ENCODE measurements around the gene TM2D1.
"Not testable (repeated sequence)": the region's sequence is repeated elsewhere in the genome, so short reads cannot be mapped to it uniquely, and the experiment has no call there.

Gene TM2D1

DNA sequence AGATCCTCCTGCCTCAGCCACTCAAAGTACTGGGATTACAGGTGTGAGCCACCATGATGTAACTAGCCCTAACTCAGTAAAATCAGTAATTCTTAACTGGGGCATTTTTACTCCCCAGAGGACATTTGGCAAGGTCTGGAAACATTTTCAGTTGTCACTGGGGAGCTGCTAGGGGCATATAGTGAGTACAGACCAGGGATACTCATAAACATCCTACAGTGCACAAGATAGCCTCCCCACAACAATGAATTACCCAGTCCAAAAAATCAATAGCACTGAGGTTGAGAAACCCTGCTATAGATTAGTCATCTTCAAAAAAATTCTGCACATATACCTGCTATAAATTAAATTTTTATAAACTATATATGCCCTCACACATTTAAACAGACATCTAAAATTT, 13.0 kb downstream of the TM2D1 start:
- DNase-seq, result no peak

DNA sequence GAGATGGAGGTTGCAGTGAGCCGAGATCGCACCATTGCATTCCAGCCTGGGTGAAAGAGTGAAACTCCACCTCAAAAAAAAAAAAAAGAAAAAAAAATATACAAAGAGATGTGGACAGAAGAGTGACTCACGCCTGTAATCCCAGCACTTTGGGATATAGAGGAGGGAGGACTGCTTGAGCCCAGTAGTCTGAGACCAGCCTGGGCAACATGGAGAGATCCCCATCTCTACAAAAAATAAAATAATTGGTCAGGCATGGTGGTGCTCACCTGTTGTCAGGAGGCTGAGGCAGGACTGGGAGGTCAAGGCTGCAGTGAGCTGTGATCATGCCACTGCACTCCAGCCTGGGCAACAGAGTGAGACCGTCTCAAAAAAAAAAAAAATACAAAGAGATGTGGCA, 13.7 kb downstream of the TM2D1 start:
- DNase-seq, result not testable (repeated sequence)

DNA sequence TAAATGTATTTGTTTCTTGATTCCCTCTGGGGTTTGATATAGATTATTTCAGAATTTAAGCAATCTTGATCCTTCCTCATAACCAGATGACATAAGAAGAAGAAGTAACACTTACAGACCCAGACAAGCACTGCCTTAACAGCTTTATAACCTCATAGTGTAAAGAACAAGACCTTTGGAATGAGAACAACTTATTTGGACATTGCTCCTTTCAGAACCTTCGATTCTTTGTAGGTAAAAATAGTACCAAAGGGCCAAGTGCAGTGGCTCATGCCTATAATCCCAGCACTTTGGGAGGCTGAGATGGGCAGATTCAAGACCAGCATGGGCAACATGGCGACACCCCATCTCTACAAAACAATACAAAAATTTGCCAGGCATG, 15.0 kb downstream of the TM2D1 start:
- no peak for DNase-seq

DNA sequence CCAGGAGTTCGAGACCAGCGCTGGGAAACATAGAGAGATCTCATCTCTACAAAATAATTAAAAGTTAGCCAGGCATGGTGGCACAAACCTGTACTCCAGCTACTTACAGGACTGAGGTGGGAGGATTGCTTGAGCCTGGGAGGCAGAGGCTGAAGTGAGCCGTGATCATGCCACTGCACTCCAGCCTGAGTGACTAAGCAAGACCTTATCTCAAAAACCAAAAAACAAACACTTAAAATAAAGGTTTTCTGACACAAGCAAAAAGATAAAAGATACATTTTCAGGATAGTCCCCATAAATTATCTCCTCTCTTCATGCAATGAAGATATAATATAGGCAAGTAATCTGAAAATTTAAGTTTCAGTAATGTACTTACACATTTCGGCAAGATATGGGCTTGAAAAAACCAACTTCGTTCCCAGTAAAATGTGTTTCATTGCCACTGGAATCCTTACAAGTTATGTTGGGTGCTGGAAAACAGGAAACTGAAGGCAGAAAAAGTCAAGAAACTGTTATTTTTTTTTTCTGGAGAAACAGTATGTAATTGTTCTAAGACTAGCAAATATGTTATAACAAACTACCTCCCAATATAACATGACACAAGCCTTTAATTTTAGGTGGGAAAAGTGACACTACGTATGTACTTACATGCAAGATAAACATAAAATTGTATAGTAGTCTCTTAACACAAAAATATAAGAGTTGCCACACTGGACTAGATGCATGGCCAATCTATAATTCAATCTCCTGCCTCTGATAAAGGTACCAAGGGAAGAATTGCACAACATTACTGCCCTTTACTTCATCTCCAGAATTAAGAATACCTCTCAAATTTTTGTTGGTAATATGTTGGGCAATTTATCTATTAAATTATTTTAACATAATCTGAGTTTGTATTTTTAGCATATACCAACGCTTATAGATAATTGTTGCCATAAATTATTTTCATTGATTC, 15.7 kb downstream of the TM2D1 start:
- DNase-seq, result no peak

DNA sequence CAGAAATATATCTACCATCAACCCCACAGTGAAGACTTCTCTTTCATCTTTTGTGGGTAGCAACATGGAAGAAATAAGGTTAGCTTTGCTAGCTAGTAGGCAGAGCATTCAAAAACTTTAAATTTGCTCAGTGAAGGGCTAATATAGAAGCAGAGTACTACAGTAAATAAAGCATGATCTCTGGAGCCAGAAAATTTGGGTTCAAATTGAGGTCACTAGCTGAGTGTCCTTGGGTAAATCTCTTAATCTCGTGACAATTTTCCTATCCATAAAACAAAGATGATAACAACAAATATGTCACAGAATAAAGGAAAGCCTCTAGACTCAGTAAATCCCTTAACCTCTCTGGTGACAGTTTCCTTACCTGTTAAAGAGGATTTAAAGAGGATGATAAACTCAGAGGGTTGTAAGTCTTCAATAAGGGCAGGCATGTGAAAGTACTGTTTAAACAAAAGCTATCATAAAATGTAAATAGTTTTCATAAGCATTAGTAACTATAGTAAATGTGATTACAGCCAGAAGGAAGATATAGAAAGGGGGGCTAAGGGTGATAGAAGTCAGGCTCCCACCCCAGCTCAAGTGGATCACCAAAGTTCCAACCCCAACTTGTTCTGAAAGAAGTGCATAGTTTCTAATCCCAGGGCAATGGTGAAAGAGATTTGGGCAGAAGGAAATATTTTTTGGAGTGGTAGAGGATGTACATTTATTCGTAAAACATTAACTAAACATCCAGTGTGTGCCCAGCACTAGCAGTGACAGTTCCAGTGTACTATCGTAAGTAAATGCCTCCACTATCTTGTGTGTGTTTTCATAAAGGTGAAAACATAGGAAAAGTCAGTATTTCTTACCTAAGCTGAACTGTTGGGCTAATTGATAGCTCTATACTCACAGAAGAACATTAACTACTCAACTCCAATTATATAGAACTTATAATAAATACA, 24.8 kb downstream of the TM2D1 start:
- DNase-seq, result no peak

DNA sequence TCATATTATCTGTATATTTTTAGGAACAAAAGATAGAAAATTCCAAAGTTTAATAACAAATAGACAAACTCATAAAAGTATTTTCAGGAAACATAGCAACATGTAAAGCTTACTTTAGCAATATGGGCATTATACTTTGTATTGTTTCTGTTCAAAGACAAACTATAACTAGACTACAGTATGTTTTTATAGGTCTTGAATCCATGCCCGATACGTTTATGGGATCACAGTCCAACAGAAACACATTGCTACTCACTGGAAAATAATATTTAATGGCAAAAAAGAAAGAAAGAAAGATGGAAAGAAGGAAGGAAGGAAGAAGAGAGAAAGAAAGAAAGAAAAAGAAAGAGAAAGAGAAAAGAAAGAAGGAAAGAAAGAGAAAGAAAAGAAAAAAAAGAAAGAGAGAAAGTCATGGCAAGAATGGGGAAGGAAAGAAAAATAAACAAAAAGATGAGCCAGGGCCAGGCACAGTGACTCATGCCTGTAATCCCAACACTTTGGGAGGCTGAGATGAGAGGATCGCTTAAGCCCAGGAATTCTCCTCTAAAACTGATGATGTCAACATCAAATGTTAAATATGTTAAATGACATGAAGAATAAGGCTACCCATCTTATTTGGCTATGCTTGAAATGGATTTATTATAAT, 32.7 kb downstream of the TM2D1 start:
- DNase-seq, result no peak

DNA sequence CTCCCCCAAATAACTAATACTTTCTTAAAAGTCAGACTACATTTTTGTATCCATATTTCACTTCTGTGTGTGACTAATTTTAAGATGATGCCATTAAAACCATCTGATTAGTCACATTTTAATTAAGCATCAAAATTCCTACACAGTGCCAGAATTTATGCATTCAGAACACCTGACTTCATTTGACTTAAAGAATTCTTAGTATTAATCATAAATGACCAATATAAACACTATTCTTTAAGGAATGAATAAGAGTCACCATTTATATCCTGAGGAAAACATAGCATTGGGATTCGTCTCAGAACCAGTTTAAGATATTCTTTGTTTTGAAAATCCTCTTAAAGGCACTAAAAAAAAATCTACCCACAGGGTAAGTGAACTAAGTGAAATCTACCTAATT, 37.0 kb downstream of the TM2D1 start:
- DNase-seq, result no peak

DNA sequence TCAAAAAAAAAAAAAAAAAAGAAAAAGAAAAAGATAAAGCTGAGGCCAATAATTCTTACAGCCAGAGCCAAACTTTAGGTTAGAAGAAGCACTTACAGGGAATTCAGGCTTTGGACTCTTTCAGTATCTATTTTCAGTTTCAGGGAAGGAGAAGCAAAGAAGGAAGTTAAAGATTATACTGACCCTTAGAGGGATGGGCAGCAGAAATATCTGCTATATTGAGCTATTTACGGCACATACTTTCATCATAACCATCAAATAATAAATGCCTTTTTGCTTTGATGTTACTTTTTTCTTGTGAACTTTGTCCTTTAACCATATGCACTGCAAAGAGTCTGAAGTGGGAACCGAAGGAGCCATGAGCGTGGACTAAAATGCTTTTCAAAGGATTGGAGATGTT, 42.0 kb downstream of the TM2D1 start:
- no peak for DNase-seq

DNA sequence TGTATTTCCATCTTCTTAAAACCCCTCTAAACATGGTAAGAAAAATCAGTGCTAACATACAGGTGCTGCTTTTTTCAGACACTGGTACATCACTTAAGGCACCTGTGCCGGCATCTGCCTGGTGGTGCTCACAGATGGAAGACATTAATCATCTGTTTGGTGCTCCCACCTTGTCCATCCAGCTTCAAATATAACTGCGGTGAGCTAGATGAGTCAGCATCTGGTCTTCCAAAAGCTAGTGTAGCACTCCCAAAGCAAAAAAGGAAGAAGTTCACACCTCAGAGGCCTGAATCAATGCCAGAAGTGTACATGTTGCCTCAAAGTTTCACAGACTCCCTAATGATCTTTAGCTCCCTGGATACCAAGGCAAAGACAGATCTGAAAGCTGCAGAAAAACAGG, 44.4 kb downstream of the TM2D1 start:
- DNase-seq, result no peak

DNA sequence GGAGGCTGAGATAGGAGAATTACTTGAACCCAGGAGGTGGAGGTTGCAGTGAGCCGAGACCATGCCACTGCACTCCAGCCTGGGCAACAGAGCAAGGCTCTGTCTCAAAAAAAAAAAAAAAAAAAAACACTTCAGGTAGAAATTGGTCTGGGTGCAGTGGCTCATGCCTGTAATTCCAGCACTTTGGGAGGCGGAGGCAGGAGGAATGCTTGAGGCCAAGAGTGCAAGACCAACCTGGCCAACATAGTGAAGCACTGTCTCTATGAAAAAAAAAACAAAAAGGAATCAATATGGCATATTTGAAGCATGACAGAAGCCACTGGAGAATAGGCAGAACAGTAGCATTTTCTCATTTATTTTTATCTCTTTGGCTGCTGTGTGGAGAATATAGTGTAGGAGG, 48.1 kb downstream of the TM2D1 start:
- not testable (repeated sequence) for DNase-seq

DNA sequence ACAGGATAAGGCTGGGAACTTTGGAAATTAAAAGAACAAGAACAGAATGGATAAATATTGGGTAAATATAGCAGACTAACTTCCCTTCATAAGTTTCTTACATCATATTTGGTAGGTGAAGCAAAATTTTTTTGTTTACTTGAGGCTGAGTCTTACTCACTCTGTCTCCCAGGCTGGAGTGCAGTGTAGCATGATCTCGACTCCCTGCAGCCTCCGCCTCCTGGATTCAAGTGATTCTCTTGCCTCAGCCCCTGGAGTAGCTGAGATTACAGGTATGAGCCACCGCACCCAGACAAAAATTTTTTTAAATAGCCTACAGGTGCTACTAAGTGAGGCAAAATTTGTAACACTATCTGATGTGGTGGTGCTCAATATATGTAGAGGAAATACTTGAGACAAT, 50.7 kb downstream of the TM2D1 start:
- DNase-seq, result no peak

DNA sequence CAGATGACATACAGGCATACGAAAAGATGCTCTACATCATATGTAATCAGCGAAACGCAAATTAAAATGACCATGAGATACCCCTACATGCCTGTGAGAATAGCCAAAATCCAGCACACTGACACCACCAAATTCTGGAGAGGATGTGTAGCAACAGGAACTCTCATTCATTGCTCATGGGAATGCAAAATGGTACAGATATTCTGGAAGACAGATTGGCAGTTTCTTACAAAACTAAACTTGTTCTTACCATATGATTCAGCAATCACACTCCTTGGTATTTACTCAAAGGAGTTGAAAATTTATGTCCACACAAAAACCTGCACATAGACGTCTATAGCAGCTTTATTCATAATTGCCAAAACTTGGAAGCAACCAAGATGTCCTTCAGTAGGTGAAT, 52.6 kb downstream of the TM2D1 start:
- DNase-seq, result no peak

DNA sequence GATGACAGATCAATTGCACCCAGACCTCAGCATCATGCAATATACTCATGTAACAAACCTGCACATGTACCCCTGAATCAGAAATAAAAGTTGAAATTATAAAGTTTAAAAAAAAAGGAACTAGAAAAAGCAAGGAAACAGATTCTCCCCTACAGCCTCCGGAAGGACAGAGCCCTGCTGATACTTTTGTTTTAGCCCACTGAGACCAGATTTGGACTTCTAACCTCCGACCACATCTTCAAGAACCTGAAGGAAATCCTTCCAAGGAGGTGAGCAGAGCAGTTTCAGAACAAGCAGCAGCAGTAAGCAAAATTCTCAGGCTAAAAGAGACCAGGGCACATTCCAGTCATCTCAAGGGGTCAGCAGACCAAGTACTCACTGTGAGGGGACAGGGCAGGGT, 54.5 kb downstream of the TM2D1 start:
- DNase-seq, result no peak

DNA sequence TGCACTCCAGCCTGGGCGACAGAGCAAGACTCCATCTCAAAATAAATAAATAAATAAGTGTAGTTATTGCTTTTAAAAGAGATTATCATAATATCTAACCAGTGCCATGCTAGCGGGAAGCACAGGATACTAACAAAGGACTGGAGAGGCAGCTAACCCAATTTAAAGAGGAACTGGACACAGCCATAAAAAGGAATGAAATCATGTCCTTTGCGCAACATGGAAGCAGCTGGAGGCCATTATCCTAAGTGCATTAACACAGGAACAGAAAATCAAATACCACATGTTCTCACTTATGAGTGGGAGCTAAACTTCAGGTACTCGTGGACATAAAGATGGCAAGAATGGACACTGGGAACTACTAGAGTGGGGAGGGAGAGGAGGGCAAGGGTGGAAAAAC, 54.9 kb downstream of the TM2D1 start:
- DNase-seq, result no peak

DNA sequence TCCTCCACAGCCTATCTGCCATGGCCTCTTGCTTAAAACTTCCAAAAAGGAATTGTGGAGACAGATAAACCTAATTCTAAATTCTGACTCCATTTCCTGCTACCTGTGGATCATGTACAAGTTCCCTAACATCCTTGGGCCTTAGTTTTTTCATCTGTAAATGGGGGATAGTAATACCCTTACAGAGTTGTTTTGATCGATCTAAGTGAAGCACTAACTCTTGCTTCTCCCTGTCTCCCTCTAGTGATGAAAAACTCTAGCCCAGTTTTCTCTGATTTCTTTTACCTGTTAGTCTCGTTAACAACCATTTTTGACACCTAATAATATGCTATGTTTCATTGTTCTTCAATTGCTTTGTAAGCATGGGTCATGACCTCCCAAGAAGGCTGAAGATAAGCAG, 65.9 kb downstream of the TM2D1 start:
- DNase-seq, result no peak

DNA sequence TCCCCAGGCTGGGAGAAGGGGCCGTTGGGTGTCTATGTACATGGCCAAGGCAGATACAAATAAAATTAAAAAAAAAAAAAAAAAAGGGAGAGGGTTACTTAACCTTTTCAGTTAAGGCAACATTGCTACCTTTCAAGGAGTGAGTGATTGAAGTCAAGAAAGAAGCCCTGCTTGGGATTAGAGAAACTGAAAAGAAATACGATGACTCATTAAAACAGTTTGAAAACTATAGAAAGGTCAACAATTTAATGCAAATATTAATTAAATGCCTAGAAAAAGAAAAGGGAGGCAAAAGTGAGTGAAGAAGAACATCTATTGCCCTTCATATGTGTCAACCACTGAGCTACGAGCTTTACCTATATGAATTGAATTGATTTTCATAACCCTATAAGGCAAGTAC, 69.5 kb downstream of the TM2D1 start:
- no peak for DNase-seq

DNA sequence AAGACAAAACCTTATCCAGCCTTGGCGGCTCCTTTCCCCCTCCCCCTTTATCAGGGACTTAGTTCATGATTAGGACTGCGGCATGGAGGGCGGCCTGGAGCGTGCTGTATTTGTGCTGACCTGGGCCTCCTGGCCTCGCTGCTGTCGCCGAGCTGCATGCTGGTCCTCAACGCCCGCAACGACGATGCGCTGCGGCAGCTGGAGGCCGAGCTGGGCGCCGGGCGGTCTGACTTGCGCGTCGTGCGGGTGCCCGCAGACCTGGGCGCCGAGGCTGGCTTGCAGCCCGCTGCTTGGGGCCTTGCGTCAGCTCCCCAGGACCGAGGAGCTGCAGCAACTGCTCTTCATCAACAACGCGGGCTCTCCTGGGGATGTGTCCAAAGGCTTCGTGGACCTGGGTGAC, 70.9 kb downstream of the TM2D1 start:
- no peak for DNase-seq

DNA sequence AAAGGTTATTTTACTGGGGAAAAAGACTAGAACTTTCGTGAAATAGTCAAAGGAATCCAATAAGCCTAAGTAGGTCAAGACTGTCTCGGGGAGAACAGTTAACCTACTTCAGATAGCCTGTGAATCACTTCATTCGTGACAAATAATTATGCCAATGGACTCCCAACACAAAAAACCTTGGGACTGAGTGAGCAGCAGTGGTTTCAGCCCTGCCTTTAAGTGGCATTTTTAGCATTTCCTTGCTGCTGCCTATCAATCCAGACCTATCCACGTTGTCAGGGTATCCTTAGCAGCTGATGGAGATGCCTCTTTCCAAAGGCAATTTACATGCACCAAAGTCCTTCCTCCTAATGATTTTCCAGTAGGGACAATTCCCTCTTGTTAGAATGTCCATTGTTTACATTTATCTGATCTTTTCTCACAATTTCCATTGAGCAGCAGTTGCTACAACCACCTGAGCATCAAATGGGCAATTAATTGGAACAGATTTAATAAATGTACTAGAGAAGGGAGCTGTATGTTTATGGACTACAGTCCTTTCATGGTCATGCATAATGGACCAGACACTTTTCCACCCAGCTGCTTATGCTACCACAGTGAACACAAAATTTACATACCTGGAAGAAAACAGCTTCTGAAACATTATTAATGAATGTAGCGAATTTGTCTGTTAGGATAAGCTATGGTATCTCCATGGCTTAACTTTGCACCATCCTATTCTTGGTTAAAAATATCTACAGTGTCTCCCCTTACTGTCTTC, 75.8 kb downstream of the TM2D1 start:
- DNase-seq, result no peak

DNA sequence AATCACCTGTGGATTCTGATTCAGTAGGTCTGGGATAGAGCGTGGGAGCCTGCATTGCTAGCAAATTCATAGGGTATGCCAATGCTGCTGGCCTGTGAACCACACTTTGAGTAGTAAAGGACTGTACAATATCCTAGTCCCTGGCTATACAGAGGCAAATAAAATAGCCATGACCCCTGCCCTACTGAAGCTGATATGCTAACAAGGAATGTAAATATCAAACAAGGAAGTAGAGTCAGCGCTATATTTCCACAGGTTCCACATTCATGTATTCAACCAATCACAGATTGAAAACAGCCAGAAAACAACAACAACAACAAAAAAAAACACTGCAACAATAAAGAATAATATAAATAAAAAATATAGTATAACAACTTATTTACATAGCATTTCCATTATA, 77.8 kb downstream of the TM2D1 start:
- no peak for DNase-seq

DNA sequence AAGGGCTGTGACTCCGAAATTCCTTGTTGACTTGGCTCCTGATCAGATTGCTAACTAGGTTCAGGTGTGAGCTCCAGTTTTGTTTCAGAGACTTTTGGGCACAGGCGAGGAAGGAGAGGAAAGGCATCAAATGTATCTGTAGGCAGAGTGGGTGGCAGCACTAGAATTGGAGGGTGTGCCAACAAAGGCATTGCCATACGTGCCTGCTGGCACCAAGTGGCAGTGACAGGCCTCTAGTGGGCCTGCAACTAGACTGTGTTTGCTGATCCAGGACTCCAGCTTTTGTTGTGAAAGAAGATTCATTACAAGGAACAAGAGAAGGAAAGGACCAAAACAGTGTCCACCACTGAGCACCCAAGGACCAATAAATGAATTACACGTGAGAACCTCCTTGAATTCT, 79.5 kb downstream of the TM2D1 start:
- no peak for DNase-seq

DNA sequence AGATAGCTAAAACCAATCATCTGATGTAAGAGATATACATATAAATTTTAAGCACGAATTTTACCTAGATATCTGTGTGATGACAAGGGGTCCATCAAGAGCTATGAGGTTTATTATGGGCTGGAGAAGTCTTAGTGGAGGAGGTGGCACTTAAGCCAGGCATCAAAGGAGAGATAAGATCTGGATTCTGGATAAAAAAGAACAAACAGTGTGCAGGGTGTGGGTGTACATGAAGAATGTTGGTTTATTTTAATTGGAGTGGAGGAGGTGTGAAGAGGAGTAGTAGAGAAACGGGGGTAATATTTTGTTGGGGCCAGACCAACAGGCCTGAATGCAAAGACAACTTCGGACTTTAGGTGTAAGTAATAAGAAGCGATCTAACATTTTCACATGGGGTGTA, 80.6 kb downstream of the TM2D1 start:
- no peak for DNase-seq

DNA sequence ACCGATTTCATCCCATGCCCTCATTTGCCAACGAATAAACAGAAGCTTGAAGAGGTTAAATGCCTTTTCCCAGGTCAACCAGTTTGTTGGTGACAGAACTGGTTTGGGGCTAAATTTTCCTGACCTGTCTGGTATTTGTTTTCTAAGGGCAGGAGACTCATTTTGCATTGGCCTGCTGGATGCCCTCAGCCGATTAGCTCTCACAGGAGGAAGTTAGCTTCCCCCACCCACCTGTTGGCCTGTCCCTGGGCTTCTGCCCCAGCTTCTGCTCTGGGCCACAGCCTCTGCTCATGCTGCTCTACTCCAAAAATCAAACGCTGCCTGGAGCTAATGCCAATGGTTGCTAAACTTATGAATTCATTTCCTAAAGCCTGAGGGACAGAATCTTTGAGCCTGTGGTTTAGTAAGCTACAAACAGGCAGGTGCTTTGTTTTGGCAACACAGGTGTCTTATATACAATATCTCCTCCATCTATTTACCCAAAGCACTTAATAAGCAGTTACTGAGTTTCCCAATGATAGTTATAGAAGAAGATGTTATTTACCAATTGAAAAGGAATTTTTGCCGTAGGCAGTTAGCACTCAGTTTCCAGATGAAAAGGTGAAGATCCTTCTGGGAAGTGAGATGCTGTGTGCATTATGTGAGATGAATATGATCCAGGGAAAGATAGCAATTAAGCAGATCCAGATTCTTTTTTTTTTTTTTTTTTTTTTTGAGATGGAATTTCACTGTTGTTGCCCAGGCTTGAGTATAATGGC, 82.3 kb downstream of the TM2D1 start:
- DNase-seq, result no peak

Measured in central memory CD4-positive, alpha-beta T cell (primary cell).